CD4-positive, alpha-beta memory T cell (primary cell): ENCODE measurements around the gene ANKRD33. TPM values are rescaled to one million over a fixed set of nuclear protein-coding genes. Genes with fewer than 3 reads are reported as not detected.
"Not testable (repeated sequence)": the region's sequence is repeated elsewhere in the genome, so short reads cannot be mapped to it uniquely, and the experiment has no call there.

ENCODE experiments used
- CTCF ChIA-PET: fragments of 350-600 bp; sonication (Branson Sonifier 250); formaldehyde crosslinking; loops from one replicate; lab custom pipeline; 2021; ENCODE audit warnings: inconsistent platforms; ENCODE audit not compliant: partially characterized antibody; lab: Charles Lee
- POLR2A ChIA-PET: fragments of 350-600 bp; sonication (Branson Sonifier 250); formaldehyde crosslinking; loops from one replicate; lab custom pipeline; 2021; ENCODE audit not compliant: partially characterized antibody; lab: Charles Lee
- DNase-seq, 5 donors: peaks; one replicate each; pipeline versions ENCODE4 v3.0.0 to v3.0.0-alpha.2; 2020 to 2022; ENCODE audit warnings: mixed read lengths in 1 of 5
- H3K27ac ChIP-seq: one replicate; pipeline ENCODE4 v1.7.0; 2013; ENCODE audit warnings: low read depth, low read length
- H3K27me3 ChIP-seq: 2 replicates; pipeline ENCODE4 v1.7.0; 2013; ENCODE audit warnings: mild to moderate bottlenecking, low read length, moderate library complexity; ENCODE audit not compliant: insufficient read depth
- H3K36me3 ChIP-seq: 2 replicates; pipeline ENCODE4 v1.7.0; 2013; ENCODE audit warnings: mild to moderate bottlenecking, low read length, moderate library complexity; ENCODE audit not compliant: insufficient read depth
- H3K4me1 ChIP-seq: 2 replicates; pipeline ENCODE4 v1.7.0; 2013; ENCODE audit warnings: mild to moderate bottlenecking, low read length, moderate library complexity; ENCODE audit not compliant: insufficient read depth
- H3K4me3 ChIP-seq, 2 donors: one replicate each; pipeline ENCODE4 v1.7.0; 2013; ENCODE audit warnings: low read length in 2 of 2, mild to moderate bottlenecking in 1 of 2
- H3K9me3 ChIP-seq, 2 donors: one replicate each; pipeline ENCODE4 v1.7.0; 2013; ENCODE audit warnings: low read length in 2 of 2, control low read depth in 1 of 2; ENCODE audit not compliant: control insufficient read depth in 1 of 2
- H3K27ac Mint-ChIP-seq, 7 donors: one replicate each; pipeline ENCODE4 v1.8.0; 2020 to 2021; ENCODE audit warnings: mixed read lengths in 7 of 7, mild to moderate bottlenecking in 6 of 7, inconsistent platforms in 3 of 7, moderate library complexity in 3 of 7
- H3K27me3 Mint-ChIP-seq, 2 donors: one replicate each; pipeline ENCODE4 v1.8.0; 2020 to 2021; ENCODE audit warnings: mixed read lengths in 2 of 2
- H3K36me3 Mint-ChIP-seq, 2 donors: one replicate each; pipeline ENCODE4 v1.8.0; 2020 to 2021; ENCODE audit warnings: mixed read lengths in 2 of 2, inconsistent platforms in 1 of 2, mild to moderate bottlenecking in 1 of 2
- H3K4me1 Mint-ChIP-seq, 4 donors: one replicate each; pipeline ENCODE4 v1.8.0; 2020 to 2021; ENCODE audit warnings: mixed read lengths in 4 of 4, mild to moderate bottlenecking in 1 of 4
- H3K4me3 Mint-ChIP-seq, 8 donors: one replicate each; pipeline ENCODE4 v1.8.0; 2020 to 2021; ENCODE audit warnings: mixed read lengths in 8 of 8, mild to moderate bottlenecking in 7 of 8, moderate library complexity in 6 of 8, inconsistent platforms in 3 of 8
- H3K9me3 Mint-ChIP-seq, 8 donors: one replicate each; pipeline ENCODE4 v1.8.0; 2020 to 2021; ENCODE audit warnings: mixed read lengths in 8 of 8, mild to moderate bottlenecking in 5 of 8, inconsistent platforms in 3 of 8, moderate library complexity in 1 of 8
- intact Hi-C: fragments of 100-400 bp; cut with micrococcal nuclease; formaldehyde crosslinking; loops from one replicate; pipeline ENCODE4 v1.15.1; 2023
- polyA plus RNA-seq, 2 donors: library from polyadenylated mRNA; unstranded; fragments of 300-500 nt; fragmentation: Illumina TruSeq; gene quantifications; one replicate each; pipeline ENCODE4 v1.2.3, GENCODE V29; 2021
- total RNA-seq, 2 experiments: library from RNA; stranded (reverse); gene quantifications; one replicate each; pipeline ENCODE4 v1.2.3, GENCODE V29; 2021

Gene ANKRD33
- total and polyA plus RNA-seq, 4 experiments from 2014 or later = not detected

DNA sequence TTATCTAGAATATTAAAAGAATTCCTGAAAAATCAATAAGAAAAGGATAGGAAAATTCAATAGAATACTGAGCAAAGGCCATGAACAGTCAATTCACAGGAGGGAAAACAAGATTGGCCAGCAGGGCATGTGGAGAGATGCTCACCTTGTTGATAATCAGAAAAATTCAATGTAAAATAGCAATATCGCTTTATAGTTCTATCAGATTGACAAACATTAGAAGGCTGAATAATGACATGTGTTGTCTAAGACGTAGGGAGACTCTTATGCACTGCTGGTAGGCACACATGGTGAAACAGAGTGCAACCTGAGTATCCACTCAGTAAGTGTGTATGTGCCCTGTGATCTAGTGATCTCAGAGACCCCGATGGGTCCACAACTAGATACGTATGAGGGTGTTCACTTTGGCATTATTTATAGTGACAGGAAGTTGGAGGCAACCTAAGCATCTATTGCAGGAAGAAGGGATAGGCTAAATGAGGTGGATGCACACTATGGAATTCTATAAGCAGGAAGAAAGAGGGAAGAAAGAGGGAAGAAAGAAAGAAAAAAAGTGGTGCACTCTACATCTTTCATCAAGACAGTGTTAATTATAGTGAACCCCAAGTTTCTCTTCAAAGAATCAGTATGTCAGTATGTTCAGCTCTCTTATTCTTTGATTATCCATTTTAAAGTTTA is 3.8 kb upstream of the ANKRD33 start:
- intact Hi-C loops = no loop called here

GRCh38 chr12:51884676-51885229 is 3.1 kb upstream of the ANKRD33 start:
- POLR2A ChIA-PET = no interaction called here
- intact Hi-C loops = no loop called here
- peaks cover 0 to 4% (median 0%) of the 10 kb centered on the region in 8 donors for H3K9me3 Mint-ChIP-seq

More for the DNA sequence above, 3.8 kb upstream of the ANKRD33 start:
- H3K36me3 ChIP-seq = no peaks in the 10 kb centered on the region
- no peaks in the 10 kb centered on the region for H3K36me3 Mint-ChIP-seq
- no peak overlapping the region for H3K4me3 Mint-ChIP-seq
- peaks cover 0 to 4% (median 0%) of the 10 kb centered on the region in 8 donors for H3K9me3 Mint-ChIP-seq
- peak overlapping the region in 2 of 7 donors; percentile 43 to 54 for H3K27ac Mint-ChIP-seq
- peaks cover 7 to 17% (median 11%) of the 10 kb centered on the region in 4 donors for H3K4me1 Mint-ChIP-seq
- H3K4me3 ChIP-seq = no peak overlapping the region
- DNase-seq = no peak
- no peaks in the 10 kb centered on the region for H3K9me3 ChIP-seq
- no peak overlapping the region for H3K27ac ChIP-seq
- H3K27me3 ChIP-seq = no peaks in the 10 kb centered on the region
- peaks cover 2% of the 10 kb centered on the region in 2 donors for H3K27me3 Mint-ChIP-seq
- POLR2A ChIA-PET = no interaction called here
- H3K4me1 ChIP-seq = peaks cover 14% of the 10 kb centered on the region
- CTCF ChIA-PET = interaction anchor here (0.5 to 1.3 kb wide), 2 partner anchors 20 to 80 kb away, joined by 3 to 4 read pairs; no protein-coding TSS in a partner anchor

GRCh38 chr12:51885294-51886020 is 2.4 kb upstream of the ANKRD33 start:
- H3K27ac ChIP-seq, intact Hi-C loops, H3K9me3 Mint-ChIP-seq, DNase-seq, H3K36me3 Mint-ChIP-seq, H3K9me3 ChIP-seq, H3K27me3 Mint-ChIP-seq, H3K36me3 ChIP-seq, H3K27me3 ChIP-seq, H3K4me3 ChIP-seq: not testable (repeated sequence)
- H3K4me3 Mint-ChIP-seq = peak overlapping the region in 6 of 8 donors; percentile 17 to 60 (median 54)
- ChIA-PET CTCF (interaction anchor here (0.7 to 2.7 kb wide), 13 partner anchors 10 to 140 kb away, joined by 3 to 15 read pairs (median 5); no protein-coding TSS in a partner anchor), POLR2A (interaction anchor here (0.6 to 1.9 kb wide), 7 partner anchors 18 to 1876 kb away, joined by 3 to 9 read pairs (median 3); partner anchors contain the start of gene ATG101)
- H3K27ac Mint-ChIP-seq = peak overlapping the region; percentile 45 to 88 (median 83)
- peaks cover 7 to 17% (median 11%) of the 10 kb centered on the region in 4 donors for H3K4me1 Mint-ChIP-seq
- peaks cover 14% of the 10 kb centered on the region for H3K4me1 ChIP-seq

More at GRCh38 chr12:51884676-51885229, 3.1 kb upstream of the ANKRD33 start:
- Histone ChIP-seq H3K9me3 (no peaks in the 10 kb centered on the region), H3K36me3 (no peaks in the 10 kb centered on the region), H3K27me3 (no peaks in the 10 kb centered on the region), H3K27ac (no peak overlapping the region), H3K4me1 (peaks cover 14% of the 10 kb centered on the region), H3K4me3 (no peak overlapping the region)
- H3K36me3 Mint-ChIP-seq = no peaks in the 10 kb centered on the region
- H3K4me1 Mint-ChIP-seq = peaks cover 7 to 17% (median 11%) of the 10 kb centered on the region in 4 donors
- no peak for DNase-seq
- no peaks in the 10 kb centered on the region for H3K27me3 Mint-ChIP-seq
- H3K4me3 Mint-ChIP-seq = peak overlapping the region in 1 of 8 donors; percentile 38
- CTCF ChIA-PET = interaction anchor here (1.3 to 2.7 kb wide), 5 partner anchors 9 to 108 kb away, joined by 4 to 15 read pairs (median 7); no protein-coding TSS in a partner anchor
- H3K27ac Mint-ChIP-seq = peak overlapping the region in 2 of 7 donors; percentile 22 to 61

DNA sequence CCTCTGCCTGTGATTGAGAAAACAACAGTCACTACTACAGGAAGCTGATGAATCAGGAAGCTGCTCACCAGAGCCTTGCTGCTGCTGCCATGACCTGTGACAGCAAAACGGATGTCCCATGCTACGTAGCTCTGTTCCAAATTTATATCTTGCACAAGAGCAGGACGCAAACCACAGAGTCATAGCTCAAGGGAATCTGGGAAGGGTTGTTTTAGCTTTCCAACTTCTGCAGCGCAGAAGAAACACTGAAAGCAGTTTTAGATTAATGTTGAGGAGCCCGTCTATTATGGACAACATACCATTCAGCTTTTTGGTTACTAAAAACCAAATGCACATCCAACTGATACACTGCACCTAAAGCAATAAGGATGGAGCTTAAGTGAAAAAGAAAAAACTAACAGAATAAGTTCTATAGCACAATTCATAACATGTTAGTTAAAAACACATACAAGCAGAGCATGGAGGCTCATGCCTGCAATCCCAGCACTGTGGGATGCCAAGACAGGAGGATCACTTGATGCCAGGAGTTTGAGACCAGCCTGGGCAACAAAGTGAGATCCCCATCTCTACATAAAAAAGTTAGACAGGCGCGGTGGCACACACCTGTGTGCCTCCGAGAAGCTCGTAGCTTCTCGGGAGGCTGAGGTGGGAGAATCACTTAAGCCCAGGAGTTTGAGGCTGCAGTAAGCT is 1.7 kb upstream of the ANKRD33 start:
- Histone ChIP-seq H3K4me1 (peaks cover 14% of the 10 kb centered on the region), H3K36me3 (no peaks in the 10 kb centered on the region), H3K27me3 (no peaks in the 10 kb centered on the region), H3K4me3 (no peak overlapping the region), H3K9me3 (no peaks in the 10 kb centered on the region), H3K27ac (no peak overlapping the region)
- H3K36me3 Mint-ChIP-seq = no peaks in the 10 kb centered on the region
- peak; percentile 41 to 56 (median 45) for DNase-seq
- peaks cover 0 to 4% (median 0%) of the 10 kb centered on the region in 8 donors for H3K9me3 Mint-ChIP-seq
- H3K4me3 Mint-ChIP-seq = peak overlapping the region in 6 of 8 donors; percentile 17 to 60 (median 54)
- no peaks in the 10 kb centered on the region for H3K27me3 Mint-ChIP-seq
- intact Hi-C loops = no loop called here
- H3K27ac Mint-ChIP-seq = peak overlapping the region; percentile 45 to 88 (median 83)
- ChIA-PET CTCF (interaction anchor here (0.7 to 2.7 kb wide), 13 partner anchors 10 to 139 kb away, joined by 3 to 15 read pairs (median 5); no protein-coding TSS in a partner anchor), POLR2A (interaction anchor here (0.6 to 1.9 kb wide), 7 partner anchors 17 to 1877 kb away, joined by 3 to 9 read pairs (median 3); partner anchors contain the start of gene ATG101)
- H3K4me1 Mint-ChIP-seq = peaks cover 7 to 17% (median 11%) of the 10 kb centered on the region in 4 donors

- no peaks in the 10 kb centered on the region for H3K9me3 ChIP-seq
- ChIA-PET CTCF (interaction anchor here (0.9 to 1.3 kb wide), 2 partner anchors 13 to 137 kb away, joined by 3 to 4 read pairs; no protein-coding TSS in a partner anchor), POLR2A (no interaction called here)
- DNase-seq = no peak
- H3K27me3 ChIP-seq = no peaks in the 10 kb centered on the region
- Mint-ChIP-seq H3K27me3 (peaks cover 0 to 8% of the 10 kb centered on the region in 2 donors), H3K9me3 (peaks cover 0 to 4% (median 0%) of the 10 kb centered on the region in 8 donors), H3K4me3 (no peak overlapping the region), H3K36me3 (no peaks in the 10 kb centered on the region), H3K27ac (peak overlapping the region in 1 of 7 donors; percentile 82), H3K4me1 (peaks cover 7 to 17% (median 11%) of the 10 kb centered on the region in 4 donors)
- H3K36me3 ChIP-seq = no peaks in the 10 kb centered on the region
- no peak overlapping the region for H3K4me3 ChIP-seq
- intact Hi-C loops = no loop called here
- H3K27ac ChIP-seq = no peak overlapping the region
- H3K4me1 ChIP-seq = peaks cover 14% of the 10 kb centered on the region
Measured at GRCh38 chr12:51888316-51889215, 663 bp downstream of the ANKRD33 start.
